MM.1S (cell line): ENCODE results near the gene LRRC4C.

ENCODE experiments used
- DNase-seq: peaks from one replicate; pipeline ENCODE4 v3.0.0-alpha.2; 2015
- H2AFZ ChIP-seq: fragments of 300-600 bp; sonication (generic); 2 replicates; pipeline ENCODE4 v1.6.0; 2016; ENCODE audit warnings: antibody characterized with exemption, low read length
- H3F3A ChIP-seq: fragments of 300-600 bp; sonication (generic); 2 replicates; pipeline ENCODE4 v1.6.1; 2016; ENCODE audit warnings: mild to moderate bottlenecking, antibody characterized with exemption, low read length, moderate library complexity, mixed read lengths; ENCODE audit not compliant: insufficient read depth
- H3K27ac ChIP-seq: fragments of 300-600 bp; sonication (generic); 2 replicates; pipeline ENCODE4 v1.5.1; 2016; ENCODE audit warnings: mild to moderate bottlenecking, low read length
- H3K27me3 ChIP-seq: fragments of 300-600 bp; sonication (generic); replicated peaks from 2 replicates; pipeline ENCODE4 v1.6.0; 2016; ENCODE audit warnings: low read length; ENCODE audit not compliant: insufficient read depth
- H3K36me3 ChIP-seq: fragments of 300-600 bp; sonication (generic); replicated peaks from 2 replicates; pipeline ENCODE4 v1.6.1; 2016; ENCODE audit warnings: mild to moderate bottlenecking, low read length, mixed read lengths; ENCODE audit not compliant: insufficient read depth
- H3K4me1 ChIP-seq: fragments of 300-600 bp; sonication (generic); 2 replicates; pipeline ENCODE4 v1.6.1; 2016; ENCODE audit warnings: low read length, mixed read lengths
- H3K4me2 ChIP-seq: fragments of 300-600 bp; sonication (generic); 2 replicates; pipeline ENCODE4 v1.6.0; 2016; ENCODE audit warnings: low read depth, low read length
- H3K4me3 ChIP-seq: fragments of 300-600 bp; sonication (generic); 2 replicates; pipeline ENCODE4 v1.5.1; 2016; ENCODE audit warnings: low read length, mixed read lengths
- H3K79me2 ChIP-seq: fragments of 300-600 bp; sonication (generic); 2 replicates; pipeline ENCODE4 v1.6.1; 2016; ENCODE audit warnings: mixed run types, low read length, mixed read lengths
- H3K9ac ChIP-seq: fragments of 300-600 bp; sonication (generic); 2 replicates; pipeline ENCODE4 v1.6.1; 2016; ENCODE audit warnings: low read length, mixed read lengths
- H3K9me2 ChIP-seq: fragments of 300-600 bp; sonication (generic); replicated peaks from 2 replicates; pipeline ENCODE4 v1.6.1; 2016; ENCODE audit warnings: mild to moderate bottlenecking, low read length, mixed read lengths; ENCODE audit not compliant: insufficient read depth
- H3K9me3 ChIP-seq: fragments of 300-600 bp; sonication (generic); replicated peaks from 2 replicates; pipeline ENCODE4 v1.6.1; 2016; ENCODE audit warnings: mild to moderate bottlenecking, low read length, mixed read lengths; ENCODE audit not compliant: insufficient read depth
- H4K20me1 ChIP-seq: fragments of 300-600 bp; sonication (generic); 2 replicates; pipeline ENCODE4 v1.6.1; 2016; ENCODE audit warnings: mild to moderate bottlenecking, low read length, moderate library complexity, mixed read lengths; ENCODE audit not compliant: insufficient read depth
- CTCF ChIP-seq: fragments of 300-600 bp; sonication (generic); IDR thresholded peaks from 2 replicates; pipeline ENCODE4 v1.5.1; 2016; ENCODE audit warnings: antibody characterized with exemption, low read length, mixed read lengths
- EZH2 ChIP-seq: fragments of 300-600 bp; sonication (generic); optimal IDR thresholded peaks from 2 replicates; pipeline ENCODE3; 2017; ENCODE audit warnings: low read depth, mild to moderate bottlenecking, antibody characterized with exemption, low read length, mixed read lengths
- EZH2phosphoT487 ChIP-seq: fragments of 300-600 bp; sonication (generic); IDR thresholded peaks from 2 replicates; pipeline ENCODE4 v1.6.1; 2018; ENCODE audit warnings: antibody characterized with exemption, low read length

The LRRC4C gene

GRCh38 chr11:40215556-40215955, 1243.9 kb downstream of the LRRC4C start:
- H2AFZ ChIP-seq = no peak overlapping the region
- H4K20me1 ChIP-seq = no peaks in the 10 kb centered on the region
- no peak overlapping the region for H3K4me2 ChIP-seq
- H3K9me2 ChIP-seq = no peaks in the 10 kb centered on the region
- no peak for DNase-seq
- no peak overlapping the region for H3K4me3 ChIP-seq
- no peaks in the 10 kb centered on the region for H3K9me3 ChIP-seq
- no peaks in the 10 kb centered on the region for H3K4me1 ChIP-seq
- TF ChIP-seq EZH2phosphoT487 (no peak), EZH2 (no peak), CTCF (no peak)
- H3K27me3 ChIP-seq = no peaks in the 10 kb centered on the region
- H3K9ac ChIP-seq = no peak overlapping the region
- no peaks in the 10 kb centered on the region for H3K36me3 ChIP-seq
- no peak overlapping the region for H3K27ac ChIP-seq
- no peaks in the 10 kb centered on the region for H3K79me2 ChIP-seq
- H3F3A ChIP-seq = no peaks in the 10 kb centered on the region

GRCh38 chr11:40207416-40207815, 1252.0 kb downstream of the LRRC4C start:
- H3K27ac ChIP-seq = no peak overlapping the region
- no peak overlapping the region for H3K4me2 ChIP-seq
- H2AFZ ChIP-seq = no peak overlapping the region
- H4K20me1 ChIP-seq = no peaks in the 10 kb centered on the region
- H3K4me1 ChIP-seq = no peaks in the 10 kb centered on the region
- no peak overlapping the region for H3K4me3 ChIP-seq
- H3K27me3 ChIP-seq = no peaks in the 10 kb centered on the region
- no peak overlapping the region for H3K9ac ChIP-seq
- no peak for DNase-seq
- TF ChIP-seq EZH2 = no peak
- no peak for TF ChIP-seq CTCF
- TF ChIP-seq EZH2phosphoT487 = no peak
- H3F3A ChIP-seq = no peaks in the 10 kb centered on the region
- no peaks in the 10 kb centered on the region for H3K9me2 ChIP-seq
- H3K9me3 ChIP-seq = no peaks in the 10 kb centered on the region
- no peaks in the 10 kb centered on the region for H3K36me3 ChIP-seq
- no peaks in the 10 kb centered on the region for H3K79me2 ChIP-seq

GRCh38 chr11:40204228-40204627, 1255.2 kb downstream of the LRRC4C start:
- H3K27me3 ChIP-seq = no peaks in the 10 kb centered on the region
- no peak overlapping the region for H3K9ac ChIP-seq
- no peak overlapping the region for H2AFZ ChIP-seq
- no peak overlapping the region for H3K4me2 ChIP-seq
- H3K36me3 ChIP-seq = no peaks in the 10 kb centered on the region
- no peaks in the 10 kb centered on the region for H3K4me1 ChIP-seq
- no peak overlapping the region for H3K27ac ChIP-seq
- H3K79me2 ChIP-seq = no peaks in the 10 kb centered on the region
- no peaks in the 10 kb centered on the region for H3K9me3 ChIP-seq
- H3K4me3 ChIP-seq = no peak overlapping the region
- no peaks in the 10 kb centered on the region for H3K9me2 ChIP-seq
- no peaks in the 10 kb centered on the region for H3F3A ChIP-seq
- no peak for DNase-seq
- TF ChIP-seq EZH2 = no peak
- TF ChIP-seq EZH2phosphoT487 = no peak
- no peak for TF ChIP-seq CTCF
- no peaks in the 10 kb centered on the region for H4K20me1 ChIP-seq
